Heart right ventricle (tissue), 16 donors: ENCODE measurements around the gene CYB5R2. TPM values are rescaled to one million over a fixed set of nuclear protein-coding genes. Genes with fewer than 3 reads are reported as not detected.

Experiments
- ATAC-seq, 8 donors: fragments of 200-7000 bp; cut with Tn5 transposase; one replicate each; pipeline ENCODE4 v1.9.1; 2020; ENCODE audit warnings: mild to moderate bottlenecking in 8 of 8, moderate library complexity in 8 of 8, moderate number of reproducible peaks in 1 of 8
- DNase-seq, 2 donors: peaks; one replicate each; pipeline ENCODE4 v3.0.0-alpha.2; 2020
- H3K27ac ChIP-seq, 10 donors: fragments of 200-600 bp; sonication (generic) in 2 of 10; one replicate each; pipeline versions ENCODE4 v1.5.0 to v1.8.0; 2020 to 2022; ENCODE audit warnings: mild to moderate bottlenecking in 3 of 10
- H3K27me3 ChIP-seq, 7 donors: fragments of 200-600 bp; one replicate each; pipeline ENCODE4 v1.8.0; 2021 to 2022; ENCODE audit warnings: mild to moderate bottlenecking in 2 of 7
- H3K36me3 ChIP-seq, 9 donors: fragments of 200-600 bp; sonication (generic) in 1 of 9; one replicate each; pipeline versions ENCODE4 v1.5.0 to v1.8.0; 2020 to 2022; ENCODE audit warnings: mild to moderate bottlenecking in 2 of 9
- H3K4me1 ChIP-seq, 9 donors: fragments of 200-600 bp; sonication (generic) in 1 of 9; one replicate each; pipeline versions ENCODE4 v1.5.0 to v1.8.0; 2020 to 2022; ENCODE audit warnings: mild to moderate bottlenecking in 4 of 9
- H3K4me3 ChIP-seq, 10 donors: fragments of 200-600 bp; sonication (generic) in 2 of 10; one replicate each; pipeline versions ENCODE4 v1.5.0 to v1.8.0; 2020 to 2022; ENCODE audit warnings: mild to moderate bottlenecking in 7 of 10, moderate library complexity in 2 of 10
- H3K9me3 ChIP-seq, 11 donors: fragments of 200-600 bp in 10 of 11; sonication (generic) in 2 of 11; one replicate each; pipeline versions ENCODE4 v1.5.0 to v1.8.0; 2013 to 2022; ENCODE audit warnings: mild to moderate bottlenecking in 2 of 11, control low read depth in 1 of 11, moderate library complexity in 1 of 11
- CTCF ChIP-seq, 9 donors: fragments of 200-600 bp; sonication (generic) in 2 of 9; IDR thresholded peaks; one replicate each; pipeline versions ENCODE4 v1.5.0 to v1.8.0; 2021 to 2022; ENCODE audit warnings: antibody characterized with exemption in 9 of 9, mild to moderate bottlenecking in 5 of 9, moderate library complexity in 1 of 9
- WGBS, 2 donors: extraction: QIAGEN DNeasy Blood & Tissue Kit; methylation state at CpG; one replicate each; pipeline ENCODE4 v1.1.7; 2013; ENCODE audit warnings: inconsistent platforms in 1 of 2; 5-methylcytosine and 5-hydroxymethylcytosine counted together
- intact Hi-C, 10 donors: fragments of 100-400 bp; cut with DNase I; formaldehyde crosslinking; loops; one replicate each; pipeline versions ENCODE4 v1.11.1 to v1.14.2; 2022
- polyA plus RNA-seq, 2 donors: library from polyadenylated mRNA; stranded (reverse); fragments of 200-250 nt; gene quantifications; one replicate each; pipeline ENCODE4 v1.2.3, GENCODE V29; 2013
- total RNA-seq, 10 donors: library from RNA; stranded (reverse); fragmentation: NEBNext Ultra II Directional in 3 of 10; extraction: Animal tissue kit (Norgen Biotek cat#: 25700) in 3 of 10; gene quantifications; one replicate each; pipeline versions ENCODE4 v1.2.1 to v1.2.4, GENCODE V29; 2021 to 2023
- donor health status: Arrhythmogenic right ventricular cardiomyopathy.
- donor health status: ischemic (EF 13 %, LVEDD 7.1; RV severe dilation, severe dysfunction).
- donor health status: healthy with polysubstance abuse.
- donor health status: DM: no; HTN: yes; CAD: no.
- donor health status: DM: no; HTN: no; CAD: no.
- donor health status: ischemic (EF 25% LVEDD 6.9; RV normal size, moderate dysfunction).
- donor health status: ischemic (EF 25% LVEDD 5.7; RV mildly dilated, moderate dysfunction).
- donor health status: healthy.
- donor health status: DM: yes; HTN: yes; CAD: no.
- donor health status: Ischemic cardiomyopathy.
- donor health status: ischemic (EF 35%, LVEDD 5.7; RV mildly dilated, moderate dysfunction).
- donor health status: nonischemic (EF 11% LVEDD 7.7; RV severe dilation, severe dysfunction).
- donor health status: DM: yes; HTN: yes; CAD: no.
- donor health status: PGD.
- donor health status: ischemic (EF 29% LVEDD 5.4; RV normal size, mild dysfunction).
- donor health status: nonischemic (EF 23%, LVEDD 6.1; RV moderate dilation, normal function).

CYB5R2 gene
- total and polyA plus RNA-seq, 12 donors: 0.36 to 2.8 (median 1.2) TPM

- H3K27me3 ChIP-seq: peaks cover 0 to 48% (median 33%) of the 10 kb centered on the region in 7 donors
- intact Hi-C loops: loop anchor here in 1 of 10 donors (10.0 kb wide), 1 partner anchor 317 kb away; no protein-coding TSS in a partner anchor
- ATAC-seq: no peak
- TF ChIP-seq CTCF (IDR thresholded peaks at IDR 0.05): no peak
- H3K4me1 ChIP-seq: peaks cover 4 to 22% (median 12%) of the 10 kb centered on the region in 9 donors
- peaks cover 0 to 13% (median 0%) of the 10 kb centered on the region in 9 donors for H3K36me3 ChIP-seq
- no peak overlapping the region for H3K4me3 ChIP-seq
- H3K9me3 ChIP-seq: no peaks in the 10 kb centered on the region
- no peak for DNase-seq
- no peak overlapping the region for H3K27ac ChIP-seq
- WGBS, 2 donors: 85 to 88% methylated on average over 10 of the region's 10 CpGs
Measured at GRCh38 chr11:7671347-7672215, 1.7 kb downstream of the CYB5R2 start.

GRCh38 chr11:7670641-7671040, 2.7 kb downstream of the CYB5R2 start:
- no peaks in the 10 kb centered on the region for H3K9me3 ChIP-seq
- no peak for TF ChIP-seq CTCF (IDR thresholded peaks at IDR 0.05)
- ATAC-seq (no peak), DNase-seq (no peak)
- intact Hi-C loops: loop anchor here in 1 of 10 donors (10.0 kb wide), 1 partner anchor 316 kb away; no protein-coding TSS in a partner anchor
- H3K4me3 ChIP-seq: no peak overlapping the region
- no peak overlapping the region for H3K27ac ChIP-seq
- peaks cover 4 to 22% (median 12%) of the 10 kb centered on the region in 9 donors for H3K4me1 ChIP-seq
- peaks cover 0 to 44% (median 33%) of the 10 kb centered on the region in 7 donors for H3K27me3 ChIP-seq
- 65 to 86% methylated on average over 4 of the region's 4 CpGs for WGBS, 2 donors
- peaks cover 0 to 17% (median 0%) of the 10 kb centered on the region in 9 donors for H3K36me3 ChIP-seq

- H3K27me3 ChIP-seq: peaks cover 0 to 27% (median 20%) of the 10 kb centered on the region in 7 donors
- no peak overlapping the region for H3K4me3 ChIP-seq
- intact Hi-C loops: loop anchor here in 5 of 10 donors (5.0 kb wide), 3 partner anchors 92 to 157 kb away; partner anchors contain the start of gene PPFIBP2 (in 1 of the 5)
- no peaks in the 10 kb centered on the region for H3K9me3 ChIP-seq
- DNase-seq: no peak
- H3K36me3 ChIP-seq: peaks cover 0 to 20% (median 0%) of the 10 kb centered on the region in 9 donors
- 66 to 70% methylated on average over 5 of the region's 5 CpGs for WGBS, 2 donors
- no peak for TF ChIP-seq CTCF (IDR thresholded peaks at IDR 0.05)
- H3K4me1 ChIP-seq: peaks cover 4 to 18% (median 13%) of the 10 kb centered on the region in 9 donors
- ATAC-seq: no peak
- H3K27ac ChIP-seq: no peak overlapping the region
Measured at GRCh38 chr11:7668911-7669310, 4.4 kb downstream of the CYB5R2 start.

- intact Hi-C loops: loop anchor here in 5 of 10 donors (5.0 kb wide), 3 partner anchors 91 to 156 kb away; partner anchors contain the start of gene PPFIBP2 (in 1 of the 5)
- no peak for DNase-seq
- WGBS, 2 donors: 67 to 73% methylated on average over 7 of the region's 7 CpGs
Measured at GRCh38 chr11:7668464-7668863, 4.8 kb downstream of the CYB5R2 start.

More at GRCh38 chr11:7668464-7668863, 4.8 kb downstream of the CYB5R2 start:
- Histone ChIP-seq H3K4me1 (peaks cover 4 to 13% (median 9%) of the 10 kb centered on the region in 9 donors), H3K27me3 (peaks cover 0 to 22% (median 16%) of the 10 kb centered on the region in 7 donors), H3K27ac (no peak overlapping the region), H3K9me3 (no peaks in the 10 kb centered on the region), H3K4me3 (no peak overlapping the region), H3K36me3 (peaks cover 0 to 20% (median 0%) of the 10 kb centered on the region in 9 donors)
- no peak for ATAC-seq
- no peak for TF ChIP-seq CTCF (IDR thresholded peaks at IDR 0.05)
